ENCODE data around the gene TPPP.

The TPPP gene

GRCh38 chr5:622946-623522 is 70.1 kb downstream of the TPPP start:
- DNase-seq, result no peak

GRCh38 chr5:622359-622758 is 70.8 kb downstream of the TPPP start:
- no peak for DNase-seq

- no peak for DNase-seq
These were observed 71.8 kb downstream of the TPPP start for GRCh38 chr5:621341-621761.

- peak; percentile 25 for DNase-seq
These were observed 72.5 kb downstream of the TPPP start for GRCh38 chr5:620586-621180.

GRCh38 chr5:620152-620551 is 73.0 kb downstream of the TPPP start:
- DNase-seq, result no peak

- DNase-seq, result peak; percentile 44
These were observed 73.7 kb downstream of the TPPP start for GRCh38 chr5:619444-619843.

GRCh38 chr5:618450-618849 is 74.7 kb downstream of the TPPP start:
- DNase-seq, result peak; percentile 27

GRCh38 chr5:617896-618295 is 75.3 kb downstream of the TPPP start:
- DNase-seq, result peak; percentile 16

- peak; percentile 63 for DNase-seq
These were observed 76.6 kb downstream of the TPPP start for GRCh38 chr5:616484-617039.

- DNase-seq, result peak; percentile 59
These were observed 80.4 kb downstream of the TPPP start for GRCh38 chr5:612498-613424.

- DNase-seq, result peak; percentile 96
These were observed 81.2 kb downstream of the TPPP start, which contains the start of gene CEP72 for GRCh38 chr5:611731-612486. CEP72 (plus strand) TSS chr5:612340; CDS start chr5:612362, 22 bp downstream.

- no peak for DNase-seq
These were observed 82.1 kb downstream of the TPPP start for GRCh38 chr5:610744-611730.

GRCh38 chr5:610011-610743 is 83.0 kb downstream of the TPPP start:
- DNase-seq, result peak; percentile 48
